Brain microvascular endothelial cell (primary cell): ENCODE data around the gene SLC12A6.
"Not testable (repeated sequence)": the region's sequence is repeated elsewhere in the genome, so short reads cannot be mapped to it uniquely, and the experiment has no call there.

ENCODE experiments used
- DNase-seq: peaks from one replicate; pipeline ENCODE4 v3.0.0-alpha.2; 2020
- H3K27ac ChIP-seq: fragments of 250-450 bp; sonication (Bioruptor Pico); 2 replicates; pipeline ENCODE4 v1.5.1; 2020; ENCODE audit warnings: mild to moderate bottlenecking, moderate library complexity
- H3K27me3 ChIP-seq: fragments of 250-450 bp; sonication (Bioruptor Pico); replicated peaks from 2 replicates; pipeline ENCODE4 v1.5.1; 2020; ENCODE audit warnings: mild to moderate bottlenecking
- H3K36me3 ChIP-seq: fragments of 250-450 bp; sonication (Bioruptor Pico); replicated peaks from 2 replicates; pipeline ENCODE4 v1.5.1; 2020; ENCODE audit warnings: mild to moderate bottlenecking
- H3K4me3 ChIP-seq: 2 replicates; pipeline ENCODE4 v1.5.1; 2011; ENCODE audit warnings: low read depth, mild to moderate bottlenecking, control low read depth, low read length, moderate library complexity
- CTCF ChIP-seq: IDR thresholded peaks from 2 replicates; pipeline ENCODE4 v1.5.1; 2011; ENCODE audit warnings: low read depth, mild to moderate bottlenecking, moderate library complexity, low read length, control low read depth, inconsistent platforms; ENCODE audit errors: missing control alignments
- in situ Hi-C: cut with HindIII; loops from 2 replicates; pipeline ENCODE4 v1.10.0; 2017; ENCODE audit warnings: low sequenced_read_pairs, low pct_ligation_motif_present

SLC12A6 gene

GRCh38 chr15:34349769-34350168 lies 12.2 kb upstream of the SLC12A6 start:
- in situ Hi-C loops: loop anchor here (25.0 kb wide), 1 partner anchor 112 kb away; the partner anchor contains the start of gene EMC4
- H3K4me3 ChIP-seq: no peak overlapping the region
- H3K27me3 ChIP-seq: no peaks in the 10 kb centered on the region
- no peaks in the 10 kb centered on the region for H3K36me3 ChIP-seq
- no peak overlapping the region for H3K27ac ChIP-seq
- no peak for DNase-seq
- TF ChIP-seq CTCF: no peak

- in situ Hi-C loops: loop anchor here (25.0 kb wide), 1 partner anchor 112 kb away; the partner anchor contains the start of gene EMC4
- DNase-seq: no peak
- Histone ChIP-seq H3K27ac (no peak overlapping the region), H3K4me3 (no peak overlapping the region), H3K36me3 (no peaks in the 10 kb centered on the region), H3K27me3 (no peaks in the 10 kb centered on the region)
- no peak for TF ChIP-seq CTCF
Measured at GRCh38 chr15:34348735-34349300, 11.2 kb upstream of the SLC12A6 start.

- no peak for TF ChIP-seq CTCF
- in situ Hi-C loops: loop anchor here (25.0 kb wide), 1 partner anchor 111 kb away; the partner anchor contains the start of gene EMC4
- Histone ChIP-seq H3K36me3 (no peaks in the 10 kb centered on the region), H3K27me3 (no peaks in the 10 kb centered on the region), H3K4me3 (no peak overlapping the region), H3K27ac (no peak overlapping the region)
- DNase-seq: no peak
Measured at GRCh38 chr15:34347951-34348638, 10.5 kb upstream of the SLC12A6 start.

- in situ Hi-C loops: loop anchor here (25.0 kb wide), 1 partner anchor 106 kb away; the partner anchor contains the start of gene EMC4
- no peaks in the 10 kb centered on the region for H3K27me3 ChIP-seq
- peak within 1 kb of the TSS; percentile 84 for H3K27ac ChIP-seq
- H3K36me3 ChIP-seq: peaks cover 10% of the 10 kb centered on the region
- peak; percentile 90 for DNase-seq
- peak within 1 kb of the TSS; percentile 97 for H3K4me3 ChIP-seq
- TF ChIP-seq CTCF: peak; percentile 97
Measured at GRCh38 chr15:34342737-34343575, 5.4 kb upstream of the SLC12A6 start, which contains the start of the genes NOP10 and NUTM1. Gene NOP10, minus strand, starts transcription at chr15:34343136. Its CDS starts 63 bp downstream, at chr15:34343073. Gene NUTM1, plus strand, starts transcription at chr15:34343315. Its CDS starts 382 bp downstream, at chr15:34343697.

- H3K27me3 ChIP-seq, DNase-seq: not testable (repeated sequence)
- H3K4me3 ChIP-seq: peak overlapping the region; percentile 97
- in situ Hi-C loops: loop anchor here (25.0 kb wide), 1 partner anchor 105 kb away; the partner anchor contains the start of gene EMC4
- H3K27ac ChIP-seq: peak overlapping the region; percentile 84
- peaks cover 10% of the 10 kb centered on the region for H3K36me3 ChIP-seq
Measured at GRCh38 chr15:34342213-34342736, 4.7 kb upstream of the SLC12A6 start.
